SJSA1 (cell line): ENCODE data around the gene C14orf93. TPM values are rescaled to one million over a fixed set of nuclear protein-coding genes. Genes with fewer than 3 reads are reported as not detected.
A peak's percentile ranks its signal among the peaks of the same experiment; 100 is the strongest.
"Not testable (repeated sequence)": the region's sequence is repeated elsewhere in the genome, so short reads cannot be mapped to it uniquely, and the experiment has no call there.

ENCODE experiments used
- DNase-seq, 2 experiments: peaks; one replicate each; pipeline ENCODE4 v3.0.0-alpha.2; 2015 to 2020; ENCODE audit warnings: low spot score in 2 of 2, low read depth in 1 of 2
- H3K27ac ChIP-seq: fragments of 250-450 bp; sonication (Bioruptor Pico); 2 replicates; pipeline ENCODE4 v1.5.1; 2020; ENCODE audit warnings: mild to moderate bottlenecking, moderate library complexity
- H3K27me3 ChIP-seq: fragments of 250-450 bp; sonication (Bioruptor Pico); replicated peaks from 2 replicates; pipeline ENCODE4 v1.5.1; 2020; ENCODE audit warnings: mild to moderate bottlenecking, moderate library complexity
- H3K36me3 ChIP-seq: fragments of 250-450 bp; sonication (Bioruptor Pico); 2 replicates; pipeline ENCODE4 v1.5.1; 2020; ENCODE audit warnings: mild to moderate bottlenecking
- H3K4me1 ChIP-seq: fragments of 250-450 bp; sonication (Bioruptor Pico); replicated peaks from 2 replicates; pipeline ENCODE4 v1.6.1; 2021; ENCODE audit warnings: mild to moderate bottlenecking
- H3K4me3 ChIP-seq: fragments of 250-450 bp; sonication (Bioruptor Pico); 2 replicates; pipeline ENCODE4 v1.5.1; 2020; ENCODE audit warnings: mild to moderate bottlenecking
- H3K9me3 ChIP-seq: fragments of 250-450 bp; sonication (Bioruptor Pico); replicated peaks from 2 replicates; pipeline ENCODE4 v1.5.1; 2020; ENCODE audit warnings: mild to moderate bottlenecking
- total RNA-seq: library from RNA; depleted of rRNA; stranded (reverse); fragments of >200 nt; shearing (Covaris generic); gene quantifications from 2 replicates; pipeline ENCODE4 v1.2.3, GENCODE V29; 2014

Gene C14orf93
- total RNA-seq, 1 experiment from 2014 or later, result 6.5 TPM

DNA sequence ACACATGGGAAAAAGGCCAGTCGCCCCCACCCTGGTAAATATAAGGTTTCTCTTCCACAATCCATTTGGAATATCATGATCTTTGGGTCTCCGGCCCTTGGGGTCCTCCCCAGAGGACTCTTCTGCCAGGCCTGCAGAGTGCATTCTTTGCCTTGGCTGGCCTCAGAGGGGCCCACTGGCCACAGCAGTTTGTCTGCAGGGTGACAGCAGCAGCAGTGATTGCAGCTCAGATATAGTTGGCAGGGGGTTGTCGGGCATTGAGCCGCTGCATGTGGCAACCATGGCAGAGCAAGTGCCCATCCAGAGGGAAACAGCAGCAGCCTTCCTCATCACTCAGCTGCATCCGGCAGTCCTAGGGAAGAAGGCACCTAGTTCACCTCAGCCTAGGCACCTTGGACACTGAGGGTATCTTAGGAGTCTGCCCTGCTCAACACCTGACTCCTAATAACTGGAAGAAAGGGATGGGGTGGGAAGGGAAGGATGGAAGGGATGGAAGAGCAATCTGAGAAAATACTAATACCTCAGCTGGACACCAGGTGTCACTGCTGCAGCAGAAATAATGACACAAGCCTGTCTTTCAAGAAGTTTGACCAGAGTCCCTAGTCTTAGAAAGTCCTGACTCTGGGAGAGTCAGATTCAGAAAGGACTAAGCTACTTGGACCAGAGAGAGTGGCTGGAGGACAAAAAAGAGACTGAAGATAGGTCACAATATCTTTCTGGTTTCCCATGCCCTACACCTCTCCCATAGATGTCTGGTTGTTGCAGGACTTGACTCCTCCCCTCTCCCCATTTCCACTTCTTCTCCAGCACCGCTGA is 36.5 kb downstream of the C14orf93 start:
- DNase-seq, result peak; percentile 44 to 53
- Histone ChIP-seq H3K36me3 (peaks cover 90% of the 10 kb centered on the region), H3K27me3 (no peaks in the 10 kb centered on the region), H3K9me3 (no peaks in the 10 kb centered on the region), H3K4me1 (peaks cover 46% of the 10 kb centered on the region), H3K27ac (no peak overlapping the region), H3K4me3 (no peak overlapping the region)

DNA sequence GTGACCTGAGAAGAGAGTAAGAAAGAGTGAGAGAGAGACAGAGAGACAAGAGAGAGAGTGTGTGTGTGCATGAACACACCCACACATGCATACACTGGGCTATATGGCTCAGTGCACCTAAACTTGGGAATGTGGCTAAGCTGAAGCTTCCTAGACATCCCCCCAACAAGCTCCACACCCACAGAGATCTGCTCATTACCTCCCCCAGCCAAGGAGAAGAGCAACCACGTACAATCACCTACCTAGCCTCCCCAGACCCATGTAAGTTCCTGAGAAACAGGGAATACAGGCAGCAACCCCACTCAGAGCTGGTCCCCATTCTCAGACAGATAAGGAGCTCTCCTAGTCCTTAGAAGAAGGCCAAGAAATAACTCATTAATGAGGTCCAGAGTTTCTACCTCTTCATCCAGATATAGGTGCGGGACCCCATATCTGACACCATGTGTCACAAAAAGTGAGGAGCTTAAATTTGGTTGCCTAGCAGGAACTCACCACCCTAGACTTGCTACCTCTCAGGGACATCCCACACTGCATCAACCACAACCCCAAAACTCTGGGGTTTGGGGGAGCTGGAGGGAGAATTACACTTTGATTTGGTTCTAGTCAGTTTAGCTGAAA is 37.5 kb downstream of the C14orf93 start:
- no peaks in the 10 kb centered on the region for H3K9me3 ChIP-seq
- H3K4me3 ChIP-seq, result no peak overlapping the region
- no peak for DNase-seq
- H3K27ac ChIP-seq, result no peak overlapping the region
- no peaks in the 10 kb centered on the region for H3K27me3 ChIP-seq
- peaks cover 37% of the 10 kb centered on the region for H3K4me1 ChIP-seq
- peaks cover 86% of the 10 kb centered on the region for H3K36me3 ChIP-seq

GRCh38 chr14:22971152-22971551 is 38.8 kb downstream of the C14orf93 start:
- Histone ChIP-seq H3K36me3 (peaks cover 73% of the 10 kb centered on the region), H3K4me3 (no peak overlapping the region), H3K27ac (no peak overlapping the region), H3K27me3 (no peaks in the 10 kb centered on the region), H3K9me3 (no peaks in the 10 kb centered on the region), H3K4me1 (peaks cover 25% of the 10 kb centered on the region)
- DNase-seq, result no peak

- Histone ChIP-seq H3K4me3 (no peak overlapping the region), H3K36me3 (peaks cover 30% of the 10 kb centered on the region), H3K27me3 (no peaks in the 10 kb centered on the region), H3K4me1 (no peaks in the 10 kb centered on the region), H3K27ac (no peak overlapping the region), H3K9me3 (no peaks in the 10 kb centered on the region)
- no peak for DNase-seq
Measured at GRCh38 chr14:22966783-22967269, 43.1 kb downstream of the C14orf93 start.

DNA sequence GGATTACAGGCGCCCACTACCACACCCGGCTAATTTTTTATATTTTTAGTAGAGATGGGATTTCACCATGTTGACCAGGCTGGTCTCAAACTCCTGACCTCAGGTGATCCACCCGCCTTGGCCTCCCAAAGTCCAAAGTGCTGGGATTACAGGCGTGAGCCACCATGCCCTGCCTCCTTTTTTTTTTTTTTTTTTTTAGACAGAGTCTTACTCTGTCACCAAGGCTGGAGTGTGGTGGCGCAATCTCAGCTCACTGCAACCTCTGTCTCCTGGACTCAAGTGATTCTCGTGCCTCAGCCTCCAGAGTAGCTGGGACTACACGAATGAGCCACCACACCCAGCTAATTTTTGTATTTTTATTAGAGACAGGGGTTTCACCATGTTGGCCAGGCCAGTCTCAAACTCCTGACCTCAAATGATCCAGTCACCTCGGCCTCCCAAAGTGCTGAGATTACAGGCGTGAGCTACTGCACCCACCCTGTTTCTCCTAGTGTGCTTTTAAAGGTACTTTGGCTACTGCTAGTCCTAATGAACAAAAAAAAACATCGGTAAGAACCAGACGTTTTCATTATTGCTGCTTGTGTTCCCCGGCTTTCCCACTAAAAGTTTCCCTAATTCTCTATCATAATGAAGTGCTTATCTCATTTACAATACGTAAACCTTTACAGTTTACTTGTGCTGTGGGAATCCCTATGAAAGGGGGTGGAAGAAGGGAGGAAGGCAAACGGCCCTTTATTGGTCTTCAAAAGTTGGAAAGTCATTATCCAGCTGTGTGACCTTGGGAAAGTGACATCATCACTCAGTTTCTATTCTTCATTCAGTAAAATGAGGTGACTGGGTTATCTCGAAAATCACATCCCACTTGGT is 43.8 kb downstream of the C14orf93 start:
- not testable (repeated sequence) for H3K27ac ChIP-seq, H3K4me3 ChIP-seq, H3K4me1 ChIP-seq, H3K27me3 ChIP-seq, DNase-seq, H3K9me3 ChIP-seq
- H3K36me3 ChIP-seq, result peaks cover 23% of the 10 kb centered on the region

- no peak overlapping the region for H3K4me3 ChIP-seq
- H3K36me3 ChIP-seq, result no peaks in the 10 kb centered on the region
- no peaks in the 10 kb centered on the region for H3K27me3 ChIP-seq
- DNase-seq, result no peak
- no peaks in the 10 kb centered on the region for H3K9me3 ChIP-seq
- H3K27ac ChIP-seq, result no peak overlapping the region
- H3K4me1 ChIP-seq, result peaks cover 5% of the 10 kb centered on the region
Measured at GRCh38 chr14:22962061-22962676, 47.8 kb downstream of the C14orf93 start.

DNA sequence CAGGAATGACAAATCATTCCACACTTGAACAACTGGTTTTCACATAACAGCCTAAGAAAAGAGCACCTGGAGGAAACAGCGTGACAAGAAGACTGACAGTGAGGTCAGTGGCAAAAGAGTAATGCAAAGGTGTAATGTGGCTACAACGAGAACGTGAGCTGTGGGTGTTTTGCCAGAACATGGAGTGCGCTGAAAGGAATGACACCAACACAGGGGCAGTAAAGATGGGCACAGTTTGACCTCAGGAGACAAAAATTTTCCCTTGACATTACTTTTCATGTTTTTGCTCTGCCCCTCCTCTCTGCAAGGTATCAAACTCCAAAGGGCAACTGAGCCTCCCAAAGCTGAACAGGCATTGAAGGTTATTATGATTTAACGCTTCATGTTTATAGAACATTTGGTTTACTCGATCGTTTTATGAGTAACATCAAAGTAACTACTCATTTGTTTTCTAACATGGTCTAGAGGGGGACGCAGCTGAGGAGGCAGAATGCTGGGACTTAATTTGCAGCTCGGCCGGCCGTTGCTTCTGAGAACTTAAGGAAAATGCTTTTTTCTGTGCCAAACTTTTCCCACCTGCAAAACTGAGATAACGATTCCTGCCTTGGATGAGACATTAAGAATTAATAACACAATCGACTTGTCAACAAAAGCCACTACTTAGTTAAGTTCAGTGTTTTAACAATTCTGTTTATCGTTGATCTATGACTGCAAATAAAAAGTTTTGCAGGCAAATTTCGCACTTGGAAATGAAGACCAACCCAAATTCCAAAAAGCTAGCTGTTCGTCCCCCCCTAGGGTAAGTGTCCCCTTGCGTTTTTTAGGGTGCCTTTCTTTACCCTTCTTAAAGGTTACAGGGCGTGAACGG is 54.0 kb downstream of the C14orf93 start:
- no peak for DNase-seq
- no peaks in the 10 kb centered on the region for H3K9me3 ChIP-seq
- peak overlapping the region; percentile 63 for H3K4me3 ChIP-seq
- H3K27ac ChIP-seq, result peak overlapping the region; percentile 78
- no peaks in the 10 kb centered on the region for H3K27me3 ChIP-seq
- H3K36me3 ChIP-seq, result peaks cover 20% of the 10 kb centered on the region
- peaks cover 11% of the 10 kb centered on the region for H3K4me1 ChIP-seq

GRCh38 chr14:22952418-22952817 is 57.5 kb downstream of the C14orf93 start:
- Histone ChIP-seq H3K36me3 (peaks cover 31% of the 10 kb centered on the region), H3K27ac (no peak overlapping the region), H3K4me1 (peaks cover 9% of the 10 kb centered on the region), H3K27me3 (no peaks in the 10 kb centered on the region), H3K4me3 (no peak overlapping the region), H3K9me3 (no peaks in the 10 kb centered on the region)
- no peak for DNase-seq

DNA sequence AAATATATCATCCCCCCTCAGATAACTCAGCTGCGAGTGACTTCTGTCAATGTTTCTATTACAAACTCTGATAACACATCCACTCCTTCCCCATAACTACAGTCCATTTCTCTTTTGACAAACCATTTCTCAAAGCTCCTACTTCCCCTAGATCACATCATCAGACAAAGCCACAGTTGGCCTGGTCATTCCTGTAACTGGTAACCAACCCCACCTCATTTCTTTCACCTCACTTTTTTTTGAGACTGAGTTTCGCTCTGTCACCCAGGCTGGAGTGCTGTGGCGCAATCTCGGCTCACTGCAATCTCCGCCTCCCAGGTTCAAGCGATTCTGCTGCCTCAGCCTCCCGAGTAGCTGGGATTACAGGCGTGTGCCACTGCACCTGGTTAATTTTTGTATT is 58.1 kb downstream of the C14orf93 start:
- peaks cover 37% of the 10 kb centered on the region for H3K36me3 ChIP-seq
- H3K4me1 ChIP-seq, result not testable (repeated sequence)

GRCh38 chr14:22945642-22946041 is 64.3 kb downstream of the C14orf93 start:
- H3K36me3 ChIP-seq, result peaks cover 29% of the 10 kb centered on the region
- no peak overlapping the region for H3K27ac ChIP-seq
- H3K9me3 ChIP-seq, result no peaks in the 10 kb centered on the region
- H3K4me3 ChIP-seq, result no peak overlapping the region
- no peak for DNase-seq
- no peaks in the 10 kb centered on the region for H3K27me3 ChIP-seq
- H3K4me1 ChIP-seq, result no peaks in the 10 kb centered on the region

More for the DNA sequence above, 58.1 kb downstream of the C14orf93 start:
- H3K4me3 ChIP-seq, H3K27ac ChIP-seq, H3K27me3 ChIP-seq, DNase-seq, H3K9me3 ChIP-seq: not testable (repeated sequence)

- no peak for DNase-seq
- Histone ChIP-seq H3K4me1 (no peaks in the 10 kb centered on the region), H3K27ac (no peak overlapping the region), H3K27me3 (no peaks in the 10 kb centered on the region), H3K9me3 (no peaks in the 10 kb centered on the region), H3K36me3 (peaks cover 8% of the 10 kb centered on the region; the same call in 1 of the 2 replicates), H3K4me3 (no peak overlapping the region)
Measured at GRCh38 chr14:22939684-22940083, 70.3 kb downstream of the C14orf93 start.
